ENCODE results near the gene C12orf42.

The C12orf42 gene

GRCh38 chr12:103268831-103269514, 226.8 kb downstream of the C12orf42 start:
- DNase-seq (ENCODE audit: low spot score): no peak

GRCh38 chr12:103257763-103258162, 238.0 kb downstream of the C12orf42 start:
- no peak for DNase-seq (ENCODE audit: low spot score)

Data from AG08395 (cell line).